C4-2B (cell line): Measurements from ENCODE around the gene CHCHD3.

Experiments
- CTCF ChIP-seq: fragments of 450-650 bp; conservative IDR thresholded peaks from 2 replicates; pipeline ENCODE4 v1.5.1; 2017; ENCODE audit warnings: mild to moderate bottlenecking
- ZFX ChIP-seq: fragments of 450-650 bp; IDR thresholded peaks from 2 replicates; pipeline ENCODE4 v1.6.1; 2017

GRCh38 chr7:133091943-133092464 lies 10.1 kb upstream of the CHCHD3 start:
- no peak for TF ChIP-seq CTCF
- TF ChIP-seq ZFX: no peak
